GM12878 (cell line): ENCODE measurements around the gene FFAR2. TPM values are rescaled to one million over a fixed set of nuclear protein-coding genes. Genes with fewer than 3 reads are reported as not detected.

Experiments used
- ASH2L ChIP-seq: fragments of 300-600, 200-600 bp; sonication (generic); IDR thresholded peaks from 2 replicates; pipeline ENCODE4 v1.6.1; 2017; ENCODE audit warnings: low read depth, mild to moderate bottlenecking, borderline replicate concordance
- ATF7 ChIP-seq: fragments of 450-650 bp; IDR thresholded peaks from 2 replicates; pipeline ENCODE4 v1.6.1; 2016; ENCODE audit warnings: low read depth, mild to moderate bottlenecking
- BRCA1 ChIP-seq: IDR thresholded peaks from 2 replicates; pipeline ENCODE4 v1.6.1; 2011; ENCODE audit warnings: low read depth, low read length, improper control_type of control experiment
- CBX3 ChIP-seq: fragments of 200-600 bp; sonication (generic); IDR thresholded peaks from 2 replicates; pipeline ENCODE4 v1.6.1; 2016; ENCODE audit warnings: low read depth, borderline replicate concordance
- JUNB ChIP-seq: IDR thresholded peaks from 2 replicates; pipeline ENCODE4 v1.6.1; 2016; ENCODE audit warnings: antibody characterized with exemption, mild to moderate bottlenecking
- MTA2 ChIP-seq: fragments of 450-650 bp; IDR thresholded peaks from 2 replicates; pipeline ENCODE4 v1.6.1; 2016; ENCODE audit warnings: low read depth, mild to moderate bottlenecking, moderate library complexity
- MYB ChIP-seq: fragments of 150-350 bp; IDR thresholded peaks from 2 replicates; pipeline ENCODE4 v1.6.1; 2014; ENCODE audit warnings: mild to moderate bottlenecking, low read depth, low read length, borderline replicate concordance
- MYC ChIP-seq: IDR thresholded peaks from 2 replicates; pipeline ENCODE4 v1.6.1; 2011; ENCODE audit warnings: mild to moderate bottlenecking, low read length, moderate library complexity, inconsistent platforms; ENCODE audit not compliant: insufficient read depth, insufficient replicate concordance, insufficient read length, severe bottlenecking
- NFIC ChIP-seq: IDR thresholded peaks from 2 replicates; pipeline ENCODE4 v1.6.1; 2012; ENCODE audit warnings: low read depth, mild to moderate bottlenecking, inconsistent platforms, low read length, moderate library complexity
- POU2F2 ChIP-seq: IDR thresholded peaks from 3 replicates; pipeline ENCODE4 v1.6.1; 2011; ENCODE audit warnings: low read depth, mild to moderate bottlenecking, low read length, borderline replicate concordance
- RFX5 ChIP-seq: IDR thresholded peaks from 2 replicates; pipeline ENCODE4 v1.6.1; 2011; ENCODE audit warnings: low read depth, low read length, improper control_type of control experiment
- SPI1 ChIP-seq: IDR thresholded peaks from 2 replicates; pipeline ENCODE4 v1.6.1; 2011; ENCODE audit warnings: low read depth, mild to moderate bottlenecking, low read length, moderate library complexity, borderline replicate concordance; ENCODE audit not compliant: insufficient read depth
- SREBF2 ChIP-seq: IDR thresholded peaks from 2 replicates; pipeline ENCODE4 v1.6.1; 2012; ENCODE audit warnings: mild to moderate bottlenecking, low read length
- TCF12 ChIP-seq: IDR thresholded peaks from 2 replicates; pipeline ENCODE4 v1.6.1; 2011; ENCODE audit warnings: low read depth, mild to moderate bottlenecking, low read length
- TCF7 ChIP-seq: IDR thresholded peaks from 2 replicates; pipeline ENCODE4 v1.6.1; 2014; ENCODE audit warnings: antibody characterized with exemption, borderline replicate concordance
- ZNF217 ChIP-seq: fragments of 450-650 bp; IDR thresholded peaks from 2 replicates; pipeline ENCODE4 v1.6.1; 2017; ENCODE audit warnings: antibody characterized with exemption, mild to moderate bottlenecking
- polyA plus RNA-seq, 11 experiments: library from polyadenylated mRNA; depleted of rRNA in 4 of 11; unstranded in 6 of 11; stranded (reverse) in 5 of 11; fragments of >200 nt; fragmentation: Nextera tagmentation in 4 of 11; fragmentation: Illumina TruSeq in 1 of 11; extraction: Ambion mirVana in 4 of 11; extraction: Trizol in 1 of 11; gene quantifications; 1 replicate in 1 of 11; 2 replicates in 10 of 11; pipeline versions ENCODE4 v1.2.1 to v1.2.3, GENCODE V29; 2011 to 2016; ENCODE audit warnings: inconsistent platforms in 2 of 11, missing spikeins in 2 of 11, low read depth in 1 of 11
- total RNA-seq, 4 experiments: library from RNA; depleted of rRNA in 3 of 4; stranded (reverse); fragments of >200 nt in 3 of 4; fragmentation: Illumina TruSeq in 1 of 4; extraction: Trizol in 1 of 4; gene quantifications; 2 replicates each; pipeline versions ENCODE4 v1.2.1 to v1.2.3, GENCODE V29; 2013 to 2021
- TF ChIP-seq, protein P1 (sequence below): IDR thresholded peaks from 2 replicates; pipeline ENCODE4 v1.6.1; 2012; ENCODE audit warnings: improper control_type of control experiment, low read depth, low read length; ENCODE audit not compliant: insufficient replicate concordance
- TF ChIP-seq, protein P2 (sequence below): fragments of 450-650 bp; IDR thresholded peaks from 2 replicates; pipeline ENCODE4 v1.6.1; 2016; ENCODE audit warnings: mild to moderate bottlenecking
- TF ChIP-seq, protein P3 (sequence below): fragments of 450-650 bp; IDR thresholded peaks from 2 replicates; pipeline ENCODE4 v1.6.1; 2018; ENCODE audit warnings: borderline replicate concordance, mild to moderate bottlenecking; ENCODE audit not compliant: partially characterized antibody
- TF ChIP-seq, protein P4 (sequence below): fragments of 450-650 bp; IDR thresholded peaks from 2 replicates; pipeline ENCODE4 v1.6.1; 2017; ENCODE audit warnings: borderline replicate concordance

The FFAR2 gene
- total and polyA plus RNA-seq, 10 of the 15 experiments (the other 5 are each of a cell fraction or from before 2014, with no cell fraction given): 0.05 to 4.0 (median 2.1) TPM

DNA sequence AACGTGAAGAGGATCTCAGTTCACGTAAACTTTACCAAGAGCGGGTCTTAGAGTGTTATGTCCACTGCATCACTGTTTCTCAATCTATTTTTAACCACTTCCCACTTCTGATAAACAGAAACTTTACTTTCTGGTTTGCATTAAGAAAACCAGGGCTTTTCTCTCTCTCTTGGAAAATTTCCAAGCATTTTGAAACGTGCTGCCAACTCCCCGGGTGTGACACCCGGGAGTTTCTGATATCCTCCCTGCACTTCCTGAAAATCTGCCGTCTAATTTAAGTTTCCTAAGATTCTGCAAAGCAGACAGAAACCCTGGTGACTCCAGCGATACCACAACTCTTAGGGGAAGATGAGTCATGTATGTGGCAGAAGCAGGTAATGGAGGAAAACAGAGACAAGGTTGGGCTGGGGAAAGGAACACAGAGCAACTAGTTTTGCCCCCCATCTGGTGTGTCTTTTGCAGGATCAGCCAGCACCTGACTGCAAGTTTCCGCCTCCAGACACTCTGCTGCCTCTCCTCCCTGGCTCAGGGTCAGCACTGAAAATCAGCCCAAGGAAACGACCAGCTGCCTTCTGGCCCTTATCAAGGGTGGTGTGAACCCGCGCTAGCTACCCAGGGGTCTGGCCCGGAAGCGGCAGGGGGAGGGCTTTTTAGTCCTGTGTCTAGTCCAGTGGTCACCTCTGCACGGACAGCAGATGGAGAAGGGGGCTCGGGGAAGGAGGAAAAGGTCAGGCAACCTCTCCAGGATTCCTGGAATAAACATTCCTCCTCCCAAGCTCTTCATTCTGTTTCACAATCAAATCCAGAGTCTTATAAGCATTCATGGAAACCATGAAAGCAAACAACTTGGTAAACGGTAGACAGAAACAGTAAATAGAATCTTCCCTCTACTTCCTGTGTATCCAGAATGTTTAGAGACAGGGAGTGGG is 11.3 kb upstream of the FFAR2 start (continued):
- TF ChIP-seq, protein P1, sequence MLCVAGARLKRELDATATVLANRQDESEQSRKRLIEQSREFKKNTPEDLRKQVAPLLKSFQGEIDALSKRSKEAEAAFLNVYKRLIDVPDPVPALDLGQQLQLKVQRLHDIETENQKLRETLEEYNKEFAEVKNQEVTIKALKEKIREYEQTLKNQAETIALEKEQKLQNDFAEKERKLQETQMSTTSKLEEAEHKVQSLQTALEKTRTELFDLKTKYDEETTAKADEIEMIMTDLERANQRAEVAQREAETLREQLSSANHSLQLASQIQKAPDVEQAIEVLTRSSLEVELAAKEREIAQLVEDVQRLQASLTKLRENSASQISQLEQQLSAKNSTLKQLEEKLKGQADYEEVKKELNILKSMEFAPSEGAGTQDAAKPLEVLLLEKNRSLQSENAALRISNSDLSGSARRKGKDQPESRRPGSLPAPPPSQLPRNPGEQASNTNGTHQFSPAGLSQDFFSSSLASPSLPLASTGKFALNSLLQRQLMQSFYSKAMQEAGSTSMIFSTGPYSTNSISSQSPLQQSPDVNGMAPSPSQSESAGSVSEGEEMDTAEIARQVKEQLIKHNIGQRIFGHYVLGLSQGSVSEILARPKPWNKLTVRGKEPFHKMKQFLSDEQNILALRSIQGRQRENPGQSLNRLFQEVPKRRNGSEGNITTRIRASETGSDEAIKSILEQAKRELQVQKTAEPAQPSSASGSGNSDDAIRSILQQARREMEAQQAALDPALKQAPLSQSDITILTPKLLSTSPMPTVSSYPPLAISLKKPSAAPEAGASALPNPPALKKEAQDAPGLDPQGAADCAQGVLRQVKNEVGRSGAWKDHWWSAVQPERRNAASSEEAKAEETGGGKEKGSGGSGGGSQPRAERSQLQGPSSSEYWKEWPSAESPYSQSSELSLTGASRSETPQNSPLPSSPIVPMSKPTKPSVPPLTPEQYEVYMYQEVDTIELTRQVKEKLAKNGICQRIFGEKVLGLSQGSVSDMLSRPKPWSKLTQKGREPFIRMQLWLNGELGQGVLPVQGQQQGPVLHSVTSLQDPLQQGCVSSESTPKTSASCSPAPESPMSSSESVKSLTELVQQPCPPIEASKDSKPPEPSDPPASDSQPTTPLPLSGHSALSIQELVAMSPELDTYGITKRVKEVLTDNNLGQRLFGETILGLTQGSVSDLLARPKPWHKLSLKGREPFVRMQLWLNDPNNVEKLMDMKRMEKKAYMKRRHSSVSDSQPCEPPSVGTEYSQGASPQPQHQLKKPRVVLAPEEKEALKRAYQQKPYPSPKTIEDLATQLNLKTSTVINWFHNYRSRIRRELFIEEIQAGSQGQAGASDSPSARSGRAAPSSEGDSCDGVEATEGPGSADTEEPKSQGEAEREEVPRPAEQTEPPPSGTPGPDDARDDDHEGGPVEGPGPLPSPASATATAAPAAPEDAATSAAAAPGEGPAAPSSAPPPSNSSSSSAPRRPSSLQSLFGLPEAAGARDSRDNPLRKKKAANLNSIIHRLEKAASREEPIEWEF: no peak
- TF ChIP-seq SREBF2 (no peak), JUNB (no peak), TCF7 (no peak), TCF12 (no peak), ATF7 (peak; percentile 74), MYB (no peak), CBX3 (no peak), ZNF217 (no peak), POU2F2 (no peak), ASH2L (no peak), BRCA1 (no peak), MYC (no peak), MTA2 (peak; percentile 36; the same call in 1 of the 2 replicates), NFIC (peak; percentile 82), RFX5 (no peak), SPI1 (peak; percentile 45; the same call in 1 of the 2 replicates)
- TF ChIP-seq, protein P2, sequence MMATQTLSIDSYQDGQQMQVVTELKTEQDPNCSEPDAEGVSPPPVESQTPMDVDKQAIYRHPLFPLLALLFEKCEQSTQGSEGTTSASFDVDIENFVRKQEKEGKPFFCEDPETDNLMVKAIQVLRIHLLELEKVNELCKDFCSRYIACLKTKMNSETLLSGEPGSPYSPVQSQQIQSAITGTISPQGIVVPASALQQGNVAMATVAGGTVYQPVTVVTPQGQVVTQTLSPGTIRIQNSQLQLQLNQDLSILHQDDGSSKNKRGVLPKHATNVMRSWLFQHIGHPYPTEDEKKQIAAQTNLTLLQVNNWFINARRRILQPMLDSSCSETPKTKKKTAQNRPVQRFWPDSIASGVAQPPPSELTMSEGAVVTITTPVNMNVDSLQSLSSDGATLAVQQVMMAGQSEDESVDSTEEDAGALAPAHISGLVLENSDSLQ: no peak
- TF ChIP-seq, protein P3, sequence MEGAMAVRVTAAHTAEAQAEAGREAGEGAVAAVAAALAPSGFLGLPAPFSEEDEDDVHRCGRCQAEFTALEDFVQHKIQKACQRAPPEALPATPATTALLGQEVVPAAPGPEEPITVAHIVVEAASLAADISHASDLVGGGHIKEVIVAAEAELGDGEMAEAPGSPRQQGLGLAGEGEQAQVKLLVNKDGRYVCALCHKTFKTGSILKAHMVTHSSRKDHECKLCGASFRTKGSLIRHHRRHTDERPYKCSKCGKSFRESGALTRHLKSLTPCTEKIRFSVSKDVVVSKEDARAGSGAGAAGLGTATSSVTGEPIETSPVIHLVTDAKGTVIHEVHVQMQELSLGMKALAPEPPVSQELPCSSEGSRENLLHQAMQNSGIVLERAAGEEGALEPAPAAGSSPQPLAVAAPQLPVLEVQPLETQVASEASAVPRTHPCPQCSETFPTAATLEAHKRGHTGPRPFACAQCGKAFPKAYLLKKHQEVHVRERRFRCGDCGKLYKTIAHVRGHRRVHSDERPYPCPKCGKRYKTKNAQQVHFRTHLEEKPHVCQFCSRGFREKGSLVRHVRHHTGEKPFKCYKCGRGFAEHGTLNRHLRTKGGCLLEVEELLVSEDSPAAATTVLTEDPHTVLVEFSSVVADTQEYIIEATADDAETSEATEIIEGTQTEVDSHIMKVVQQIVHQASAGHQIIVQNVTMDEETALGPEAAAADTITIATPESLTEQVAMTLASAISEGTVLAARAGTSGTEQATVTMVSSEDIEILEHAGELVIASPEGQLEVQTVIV: no peak
- TF ChIP-seq, protein P4, sequence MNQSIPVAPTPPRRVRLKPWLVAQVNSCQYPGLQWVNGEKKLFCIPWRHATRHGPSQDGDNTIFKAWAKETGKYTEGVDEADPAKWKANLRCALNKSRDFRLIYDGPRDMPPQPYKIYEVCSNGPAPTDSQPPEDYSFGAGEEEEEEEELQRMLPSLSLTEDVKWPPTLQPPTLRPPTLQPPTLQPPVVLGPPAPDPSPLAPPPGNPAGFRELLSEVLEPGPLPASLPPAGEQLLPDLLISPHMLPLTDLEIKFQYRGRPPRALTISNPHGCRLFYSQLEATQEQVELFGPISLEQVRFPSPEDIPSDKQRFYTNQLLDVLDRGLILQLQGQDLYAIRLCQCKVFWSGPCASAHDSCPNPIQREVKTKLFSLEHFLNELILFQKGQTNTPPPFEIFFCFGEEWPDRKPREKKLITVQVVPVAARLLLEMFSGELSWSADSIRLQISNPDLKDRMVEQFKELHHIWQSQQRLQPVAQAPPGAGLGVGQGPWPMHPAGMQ: no peak
